ENCODE data around the gene POLD3.

DNA sequence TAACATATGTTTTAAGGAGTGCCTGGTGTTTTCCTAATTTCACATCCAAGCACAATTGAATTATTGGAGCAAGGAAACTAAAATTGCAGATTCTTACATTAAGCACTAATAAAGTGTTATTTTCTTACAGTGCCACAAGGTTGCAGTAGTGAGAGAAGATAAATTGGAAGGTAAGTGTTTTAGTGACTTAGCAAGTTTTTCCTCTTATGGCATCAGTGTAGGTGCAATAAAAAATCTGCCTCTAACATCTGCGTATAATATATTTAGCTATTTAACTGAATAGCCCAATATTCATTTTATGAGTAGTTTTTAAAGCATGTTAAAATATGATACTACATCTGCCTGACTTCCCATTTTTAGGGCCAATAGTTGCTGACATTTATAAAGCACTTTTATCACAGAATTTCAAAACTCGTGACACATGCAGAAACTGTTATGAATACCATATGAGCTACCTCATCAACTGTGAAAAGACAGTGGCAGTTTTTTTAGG is 19.0 kb downstream of the POLD3 start:
- TF ChIP-seq, protein P1, sequence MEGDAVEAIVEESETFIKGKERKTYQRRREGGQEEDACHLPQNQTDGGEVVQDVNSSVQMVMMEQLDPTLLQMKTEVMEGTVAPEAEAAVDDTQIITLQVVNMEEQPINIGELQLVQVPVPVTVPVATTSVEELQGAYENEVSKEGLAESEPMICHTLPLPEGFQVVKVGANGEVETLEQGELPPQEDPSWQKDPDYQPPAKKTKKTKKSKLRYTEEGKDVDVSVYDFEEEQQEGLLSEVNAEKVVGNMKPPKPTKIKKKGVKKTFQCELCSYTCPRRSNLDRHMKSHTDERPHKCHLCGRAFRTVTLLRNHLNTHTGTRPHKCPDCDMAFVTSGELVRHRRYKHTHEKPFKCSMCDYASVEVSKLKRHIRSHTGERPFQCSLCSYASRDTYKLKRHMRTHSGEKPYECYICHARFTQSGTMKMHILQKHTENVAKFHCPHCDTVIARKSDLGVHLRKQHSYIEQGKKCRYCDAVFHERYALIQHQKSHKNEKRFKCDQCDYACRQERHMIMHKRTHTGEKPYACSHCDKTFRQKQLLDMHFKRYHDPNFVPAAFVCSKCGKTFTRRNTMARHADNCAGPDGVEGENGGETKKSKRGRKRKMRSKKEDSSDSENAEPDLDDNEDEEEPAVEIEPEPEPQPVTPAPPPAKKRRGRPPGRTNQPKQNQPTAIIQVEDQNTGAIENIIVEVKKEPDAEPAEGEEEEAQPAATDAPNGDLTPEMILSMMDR (IDR thresholded peaks at IDR 0.05) = peak; percentile 10 to 61 (median 34)
- no peak for TF ChIP-seq POLR2A (IDR thresholded peaks at IDR 0.05)

Data from thyroid gland (tissue), 4 donors.